ENCODE results near the gene CUL3. TPM values are rescaled to one million over a fixed set of nuclear protein-coding genes. Genes with fewer than 3 reads are reported as not detected.

The CUL3 gene
- total RNA-seq, 1 experiment from 2014 or later: 86.2 TPM

DNA sequence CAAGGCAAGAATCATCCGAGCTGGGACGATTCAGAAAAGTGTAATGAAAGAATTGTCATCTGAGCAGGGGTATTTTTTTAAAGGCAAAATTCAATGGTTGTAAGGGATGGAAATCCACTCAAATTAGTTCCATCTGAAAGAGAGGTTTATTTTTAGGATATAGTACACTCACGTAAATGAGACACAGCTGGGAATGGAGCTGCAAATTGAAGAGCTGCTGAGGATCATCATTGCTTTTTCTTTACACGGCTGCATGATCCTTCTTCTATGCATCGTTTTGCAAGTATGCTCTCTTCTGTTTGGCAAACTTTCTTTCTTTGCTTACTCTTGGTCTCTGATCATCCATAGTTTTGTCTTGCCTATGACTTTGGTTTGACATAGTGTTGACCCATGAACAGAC lies 27.4 kb upstream of the CUL3 start:
- Mint-ChIP-seq H3K36me3 (no peaks in the 10 kb centered on the region), H3K9me3 (no peaks in the 10 kb centered on the region), H3K4me1 (peaks cover 3% of the 10 kb centered on the region), H3K27ac (no peak overlapping the region), H3K4me3 (no peak overlapping the region), H3K27me3 (ENCODE audit: low read depth) (no peaks in the 10 kb centered on the region)
- POLR2A ChIA-PET: no interaction called here
- DNase-seq (ENCODE audit: low spot score): no peak
- no peak for ATAC-seq
- TF ChIP-seq FOXP1 (CRISPR knock-in tag; IDR thresholded peaks at IDR 0.05; ENCODE audit: borderline replicate concordance) (no peak), MYBL2 (CRISPR knock-in tag; IDR thresholded peaks at IDR 0.05) (no peak), ESRRA (CRISPR knock-in tag; IDR thresholded peaks at IDR 0.05; ENCODE audit: borderline replicate concordance) (no peak), ATF1 (CRISPR knock-in tag; IDR thresholded peaks at IDR 0.05) (no peak), ZNF281 (CRISPR knock-in tag; IDR thresholded peaks at IDR 0.05) (no peak), ZNF671 (CRISPR knock-in tag; IDR thresholded peaks at IDR 0.05) (no peak), PRRX2 (CRISPR knock-in tag; IDR thresholded peaks at IDR 0.05) (no peak), NFE2L1 (CRISPR knock-in tag; IDR thresholded peaks at IDR 0.05) (no peak), JAZF1 (CRISPR knock-in tag; IDR thresholded peaks at IDR 0.05) (no peak), ZNF232 (CRISPR knock-in tag; IDR thresholded peaks at IDR 0.05) (no peak), ZNF416 (CRISPR knock-in tag; IDR thresholded peaks at IDR 0.05) (no peak), CTCF (IDR thresholded peaks at IDR 0.05) (no peak), ELF4 (CRISPR knock-in tag; IDR thresholded peaks at IDR 0.05; ENCODE audit: low read depth) (no peak), RORB (CRISPR knock-in tag; IDR thresholded peaks at IDR 0.05) (no peak), ZBTB21 (CRISPR knock-in tag; IDR thresholded peaks at IDR 0.05; ENCODE audit: borderline replicate concordance) (no peak), GTF2I (CRISPR knock-in tag; conservative IDR thresholded peaks at IDR 0.05) (no peak), HMGA2 (CRISPR knock-in tag; IDR thresholded peaks at IDR 0.05) (no peak), NR3C1 (CRISPR knock-in tag; conservative IDR thresholded peaks at IDR 0.05; ENCODE audit: low read depth) (no peak)
- TF ChIP-seq, protein P1, sequence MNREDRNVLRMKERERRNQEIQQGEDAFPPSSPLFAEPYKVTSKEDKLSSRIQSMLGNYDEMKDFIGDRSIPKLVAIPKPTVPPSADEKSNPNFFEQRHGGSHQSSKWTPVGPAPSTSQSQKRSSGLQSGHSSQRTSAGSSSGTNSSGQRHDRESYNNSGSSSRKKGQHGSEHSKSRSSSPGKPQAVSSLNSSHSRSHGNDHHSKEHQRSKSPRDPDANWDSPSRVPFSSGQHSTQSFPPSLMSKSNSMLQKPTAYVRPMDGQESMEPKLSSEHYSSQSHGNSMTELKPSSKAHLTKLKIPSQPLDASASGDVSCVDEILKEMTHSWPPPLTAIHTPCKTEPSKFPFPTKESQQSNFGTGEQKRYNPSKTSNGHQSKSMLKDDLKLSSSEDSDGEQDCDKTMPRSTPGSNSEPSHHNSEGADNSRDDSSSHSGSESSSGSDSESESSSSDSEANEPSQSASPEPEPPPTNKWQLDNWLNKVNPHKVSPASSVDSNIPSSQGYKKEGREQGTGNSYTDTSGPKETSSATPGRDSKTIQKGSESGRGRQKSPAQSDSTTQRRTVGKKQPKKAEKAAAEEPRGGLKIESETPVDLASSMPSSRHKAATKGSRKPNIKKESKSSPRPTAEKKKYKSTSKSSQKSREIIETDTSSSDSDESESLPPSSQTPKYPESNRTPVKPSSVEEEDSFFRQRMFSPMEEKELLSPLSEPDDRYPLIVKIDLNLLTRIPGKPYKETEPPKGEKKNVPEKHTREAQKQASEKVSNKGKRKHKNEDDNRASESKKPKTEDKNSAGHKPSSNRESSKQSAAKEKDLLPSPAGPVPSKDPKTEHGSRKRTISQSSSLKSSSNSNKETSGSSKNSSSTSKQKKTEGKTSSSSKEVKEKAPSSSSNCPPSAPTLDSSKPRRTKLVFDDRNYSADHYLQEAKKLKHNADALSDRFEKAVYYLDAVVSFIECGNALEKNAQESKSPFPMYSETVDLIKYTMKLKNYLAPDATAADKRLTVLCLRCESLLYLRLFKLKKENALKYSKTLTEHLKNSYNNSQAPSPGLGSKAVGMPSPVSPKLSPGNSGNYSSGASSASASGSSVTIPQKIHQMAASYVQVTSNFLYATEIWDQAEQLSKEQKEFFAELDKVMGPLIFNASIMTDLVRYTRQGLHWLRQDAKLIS (CRISPR knock-in tag; IDR thresholded peaks at IDR 0.05; ENCODE audit: borderline replicate concordance): no peak
- TF ChIP-seq, protein P2, sequence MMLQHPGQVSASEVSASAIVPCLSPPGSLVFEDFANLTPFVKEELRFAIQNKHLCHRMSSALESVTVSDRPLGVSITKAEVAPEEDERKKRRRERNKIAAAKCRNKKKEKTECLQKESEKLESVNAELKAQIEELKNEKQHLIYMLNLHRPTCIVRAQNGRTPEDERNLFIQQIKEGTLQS (CRISPR knock-in tag; conservative IDR thresholded peaks at IDR 0.05): no peak
- CTCF ChIA-PET: interaction anchor here (0.7 kb wide), 1 partner anchor 38 kb away, joined by 3 read pairs; no protein-coding TSS in a partner anchor

All from WTC11 (cell line).